HepG2 (cell line): ENCODE results near the gene LRRC4C. TPM values are rescaled to one million over a fixed set of nuclear protein-coding genes. Genes with fewer than 3 reads are reported as not detected.

Experiments
- ATAC-seq: fragments of 200-7000 bp; cut with Tn5 transposase; 3 replicates; pipeline ENCODE4 v1.9.1; 2020; ENCODE audit warnings: mild to moderate bottlenecking, moderate library complexity
- BruUV-seq: library from RNA; stranded (reverse); fragments of 400-500 nt; replicated peaks from 2 replicates; lab custom pipeline; 2021; lab: Mats Ljungman, UMichigan
- CTCF ChIA-PET: fragments of 300-600 bp; formaldehyde crosslinking; extraction: SDS; loops from one replicate; lab custom pipeline; 2021; ENCODE audit warnings: low total read pairs, inconsistent platforms, low intra/inter-chr PET ratio; lab: Yijun Ruan, JAX
- POLR2A ChIA-PET: fragments of 350-600 bp; sonication (Branson Sonifier 250); formaldehyde crosslinking; loops from one replicate; lab custom pipeline; 2020; ENCODE audit warnings: antibody characterized with exemption, inconsistent platforms; lab: Yijun Ruan, JAX
- DNase-seq: peaks from one replicate; pipeline ENCODE4 v3.0.0-alpha.2; 2015; ENCODE audit warnings: low spot score
- FAIRE-seq: peaks from 3 replicates; lab custom pipeline; 2011; peaks lifted over from hg19 to GRCh38; lab: Jason Lieb, UNC
- H2AFZ ChIP-seq: one replicate; pipeline ENCODE4 v1.6.1; 2011; ENCODE audit warnings: low read length, inconsistent platforms
- H3K27ac ChIP-seq: fragments of 300-600 bp; 3 replicates; pipeline ENCODE4 v1.8.0; 2011; ENCODE audit warnings: mixed run types, mild to moderate bottlenecking, mixed read lengths, low read length, inconsistent platforms; ENCODE audit not compliant: insufficient read depth; ENCODE audit errors: extremely low read length
- H3K27me3 ChIP-seq, 2 experiments: fragments of 200-600 bp in 1 of 2; 2 replicates in 1 of 2; 3 replicates in 1 of 2; pipeline versions ENCODE4 v1.6.0 to v1.8.0; 2011; ENCODE audit warnings: low read length in 2 of 2, mild to moderate bottlenecking in 2 of 2, moderate library complexity in 2 of 2, inconsistent platforms in 1 of 2; ENCODE audit not compliant: insufficient read depth in 2 of 2, control insufficient read depth in 1 of 2
- H3K36me3 ChIP-seq, 2 experiments: fragments of 200-600 bp in 1 of 2; replicated peaks in 1 of 2; 2 replicates in 1 of 2; 3 replicates in 1 of 2; pipeline versions ENCODE4 v1.5.1 to v1.8.0; 2011; ENCODE audit warnings: low read length in 2 of 2, inconsistent platforms in 1 of 2; ENCODE audit not compliant: insufficient read depth in 2 of 2, control insufficient read depth in 1 of 2
- H3K4me1 ChIP-seq: 2 replicates; pipeline ENCODE4 v1.5.1; 2012; ENCODE audit warnings: low read length, inconsistent platforms; ENCODE audit not compliant: insufficient read depth
- H3K4me2 ChIP-seq: 2 replicates; pipeline ENCODE4 v1.6.0; 2011; ENCODE audit warnings: low read depth, low read length, inconsistent platforms
- H3K4me3 ChIP-seq, 3 experiments: fragments of 200-600 bp in 1 of 3; sonication (generic), shearing (Covaris generic) in 1 of 3; replicated peaks in 1 of 3; 2 replicates each; pipeline ENCODE4 v1.5.1; 2011 to 2016; ENCODE audit warnings: low read length in 3 of 3, inconsistent platforms in 2 of 3, low read depth in 2 of 3, mild to moderate bottlenecking in 2 of 3, control low read depth in 1 of 3, mixed read lengths in 1 of 3; ENCODE audit not compliant: insufficient read depth in 1 of 3
- H3K79me2 ChIP-seq: one replicate; pipeline ENCODE4 v1.6.1; 2011; ENCODE audit warnings: low read length, inconsistent platforms; ENCODE audit not compliant: insufficient read depth
- H3K9ac ChIP-seq: 2 replicates; pipeline ENCODE4 v1.6.0; 2011; ENCODE audit warnings: mild to moderate bottlenecking, low read depth, low read length, inconsistent platforms; ENCODE audit not compliant: insufficient read depth
- H3K9me3 ChIP-seq: 2 replicates; pipeline ENCODE4 v1.5.1; 2012; ENCODE audit warnings: mild to moderate bottlenecking, low read length
- H4K20me1 ChIP-seq: 2 replicates; pipeline ENCODE4 v1.6.0; 2011; ENCODE audit warnings: inconsistent platforms, mild to moderate bottlenecking, low read length, moderate library complexity; ENCODE audit not compliant: insufficient read depth
- EHMT2 ChIP-seq: fragments of 200-600 bp; sonication (generic); IDR thresholded peaks from 2 replicates; pipeline ENCODE4 v1.7.0; 2017; ENCODE audit warnings: antibody characterized with exemption, low read depth, low read length, borderline replicate concordance
- HCFC1 ChIP-seq: fragments of 150-350 bp; IDR thresholded peaks from 2 replicates; pipeline ENCODE4 v1.6.1; 2014; ENCODE audit warnings: low read depth, low read length
- HNF4A ChIP-seq: sonication (generic); formaldehyde crosslinking; IDR thresholded peaks from 2 replicates; pipeline ENCODE4 v1.4.0; 2020; ENCODE audit warnings: missing genetic modification reagents
- KLF13 ChIP-seq: sonication (generic); formaldehyde crosslinking; IDR thresholded peaks from 2 replicates; pipeline ENCODE4 v1.4.0; 2020; ENCODE audit warnings: mild to moderate bottlenecking, missing genetic modification reagents
- KLF16 ChIP-seq, 2 experiments: sonication (generic) in 1 of 2; formaldehyde crosslinking in 1 of 2; IDR thresholded peaks; 2 replicates each; pipeline versions ENCODE4 v1.6.1 to v1.8.0; 2016 to 2023; ENCODE audit warnings: missing genetic modification reagents in 2 of 2, missing compliant biosample characterization in 1 of 2
- RBAK ChIP-seq: sonication (generic); formaldehyde crosslinking; IDR thresholded peaks from 2 replicates; pipeline ENCODE4 v1.5.1; 2020; ENCODE audit warnings: mild to moderate bottlenecking, missing genetic modification reagents
- SALL1 ChIP-seq: sonication (generic); formaldehyde crosslinking; IDR thresholded peaks from 2 replicates; pipeline ENCODE4 v1.8.0; 2022; ENCODE audit warnings: mild to moderate bottlenecking, missing genetic modification reagents
- USF2 ChIP-seq, 2 experiments: sonication (generic) in 1 of 2; formaldehyde crosslinking in 1 of 2; IDR thresholded peaks; 2 replicates each; pipeline versions ENCODE4 v1.5.1 to v1.6.1; 2011 to 2020; ENCODE audit warnings: borderline replicate concordance in 1 of 2, low read depth in 1 of 2, low read length in 1 of 2, mild to moderate bottlenecking in 1 of 2, missing genetic modification reagents in 1 of 2, moderate library complexity in 1 of 2
- ZNF12 ChIP-seq: sonication (generic); formaldehyde crosslinking; IDR thresholded peaks from 2 replicates; pipeline ENCODE4 v1.5.0; 2020; ENCODE audit warnings: missing genetic modification reagents
- ZNF292 ChIP-seq: sonication (generic); formaldehyde crosslinking; IDR thresholded peaks from 2 replicates; pipeline ENCODE4 v1.8.1; 2022; ENCODE audit warnings: mild to moderate bottlenecking, low read depth, missing genetic modification reagents, borderline replicate concordance
- ZNF607 ChIP-seq: sonication (generic); formaldehyde crosslinking; IDR thresholded peaks from 2 replicates; pipeline ENCODE4 v1.5.1; 2020; ENCODE audit warnings: missing genetic modification reagents, mild to moderate bottlenecking, borderline replicate concordance
- WGBS: methylation state at CpG from one replicate; pipeline ENCODE4 v1.1.6; 2017; ENCODE audit warnings: low lambda C conversion rate; 5-methylcytosine and 5-hydroxymethylcytosine counted together
- in situ Hi-C: cut with HindIII; loops from 2 replicates; pipeline ENCODE4 v1.10.0; 2017; ENCODE audit warnings: low pct_unique_long_range_greater_than_20kb; ENCODE audit not compliant: extremely low pct_ligation_motif_present
- intact Hi-C: fragments of 100-400 bp; cut with micrococcal nuclease; formaldehyde crosslinking; loops from one replicate; pipeline ENCODE4 v1.10.0; 2022; ENCODE audit not compliant: unreplicated experiment
- polyA plus RNA-seq, 8 experiments: library from polyadenylated mRNA; depleted of rRNA in 3 of 8; stranded (reverse) in 7 of 8; unstranded in 1 of 8; fragments of >200 nt; fragmentation: Illumina TruSeq in 4 of 8; extraction: Trizol in 4 of 8; gene quantifications; 2 replicates each; pipeline versions ENCODE4 v1.2.1 to v1.2.3, GENCODE V29; 2011 to 2016; ENCODE audit warnings: low read depth in 4 of 8, missing spikeins in 1 of 8, mixed read lengths in 1 of 8; ENCODE audit not compliant: insufficient read depth in 1 of 8
- total RNA-seq, 5 experiments: library from RNA; depleted of rRNA; stranded (reverse); fragments of >200 nt; fragmentation: Illumina TruSeq; extraction: Trizol; gene quantifications; 2 replicates each; pipeline ENCODE4 v1.2.3, GENCODE V29; 2016; ENCODE audit warnings: low read depth in 1 of 5
- TF ChIP-seq, protein P1 (sequence below): sonication (generic); formaldehyde crosslinking; IDR thresholded peaks from 2 replicates; pipeline ENCODE4 v1.4.0; 2020; ENCODE audit warnings: mild to moderate bottlenecking, missing genetic modification reagents
- TF ChIP-seq, protein P2 (sequence below): sonication (generic); formaldehyde crosslinking; IDR thresholded peaks from 2 replicates; pipeline ENCODE4 v1.4.0; 2020; ENCODE audit warnings: missing genetic modification reagents, borderline replicate concordance
- TF ChIP-seq, protein P3 (sequence below): sonication (generic); IDR thresholded peaks from 2 replicates; pipeline ENCODE4 v1.6.1; 2016; ENCODE audit warnings: low read depth, borderline replicate concordance

Gene LRRC4C
- total and polyA plus RNA-seq, 2 of the 13 experiments (the other 11 are each of a cell fraction or from before 2014, with no cell fraction given) = not detected

GRCh38 chr11:40701027-40701426, 758.4 kb downstream of the LRRC4C start:
- in situ Hi-C loops (no loop called here), intact Hi-C loops (loop anchor here (10.0 kb wide), 1 partner anchor 1294 kb away; no protein-coding TSS in a partner anchor)
- Histone ChIP-seq H3K4me1 (no peaks in the 10 kb centered on the region), H4K20me1 (no peaks in the 10 kb centered on the region), H3K79me2 (no peaks in the 10 kb centered on the region), H3K36me3 (no peaks in the 10 kb centered on the region), H3K9me3 (no peaks in the 10 kb centered on the region), H3K27ac (no peak overlapping the region), H3K4me3 (no peak overlapping the region), H3K9ac (no peak overlapping the region), H2AFZ (no peak overlapping the region), H3K27me3 (no peaks in the 10 kb centered on the region), H3K4me2 (no peak overlapping the region)
- 37% methylated on average over 2 of the region's 2 CpGs for WGBS
- DNase-seq = no peak
- CTCF ChIA-PET = no interaction called here
- TF ChIP-seq EHMT2 (no peak), RBAK (CRISPR knock-in tag) (no peak), ZNF12 (CRISPR knock-in tag) (no peak), KLF13 (CRISPR knock-in tag) (no peak), HCFC1 (no peak), SALL1 (CRISPR knock-in tag) (no peak), ZNF292 (no peak), USF2 (IDR thresholded peaks at IDR 0.05; ENCODE audit: low read depth, low read length) (no peak), USF2 (CRISPR knock-in tag; IDR thresholded peaks at IDR 0.05; ENCODE audit: borderline replicate concordance) (no peak), KLF16 (CRISPR knock-in tag; IDR thresholded peaks at IDR 0.05) (no peak), HNF4A (CRISPR knock-in tag) (no peak), ZNF607 (no peak)
- TF ChIP-seq, protein P1, sequence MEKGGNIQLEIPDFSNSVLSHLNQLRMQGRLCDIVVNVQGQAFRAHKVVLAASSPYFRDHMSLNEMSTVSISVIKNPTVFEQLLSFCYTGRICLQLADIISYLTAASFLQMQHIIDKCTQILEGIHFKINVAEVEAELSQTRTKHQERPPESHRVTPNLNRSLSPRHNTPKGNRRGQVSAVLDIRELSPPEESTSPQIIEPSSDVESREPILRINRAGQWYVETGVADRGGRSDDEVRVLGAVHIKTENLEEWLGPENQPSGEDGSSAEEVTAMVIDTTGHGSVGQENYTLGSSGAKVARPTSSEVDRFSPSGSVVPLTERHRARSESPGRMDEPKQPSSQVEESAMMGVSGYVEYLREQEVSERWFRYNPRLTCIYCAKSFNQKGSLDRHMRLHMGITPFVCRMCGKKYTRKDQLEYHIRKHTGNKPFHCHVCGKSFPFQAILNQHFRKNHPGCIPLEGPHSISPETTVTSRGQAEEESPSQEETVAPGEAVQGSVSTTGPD (CRISPR knock-in tag) = no peak
- TF ChIP-seq, protein P2, sequence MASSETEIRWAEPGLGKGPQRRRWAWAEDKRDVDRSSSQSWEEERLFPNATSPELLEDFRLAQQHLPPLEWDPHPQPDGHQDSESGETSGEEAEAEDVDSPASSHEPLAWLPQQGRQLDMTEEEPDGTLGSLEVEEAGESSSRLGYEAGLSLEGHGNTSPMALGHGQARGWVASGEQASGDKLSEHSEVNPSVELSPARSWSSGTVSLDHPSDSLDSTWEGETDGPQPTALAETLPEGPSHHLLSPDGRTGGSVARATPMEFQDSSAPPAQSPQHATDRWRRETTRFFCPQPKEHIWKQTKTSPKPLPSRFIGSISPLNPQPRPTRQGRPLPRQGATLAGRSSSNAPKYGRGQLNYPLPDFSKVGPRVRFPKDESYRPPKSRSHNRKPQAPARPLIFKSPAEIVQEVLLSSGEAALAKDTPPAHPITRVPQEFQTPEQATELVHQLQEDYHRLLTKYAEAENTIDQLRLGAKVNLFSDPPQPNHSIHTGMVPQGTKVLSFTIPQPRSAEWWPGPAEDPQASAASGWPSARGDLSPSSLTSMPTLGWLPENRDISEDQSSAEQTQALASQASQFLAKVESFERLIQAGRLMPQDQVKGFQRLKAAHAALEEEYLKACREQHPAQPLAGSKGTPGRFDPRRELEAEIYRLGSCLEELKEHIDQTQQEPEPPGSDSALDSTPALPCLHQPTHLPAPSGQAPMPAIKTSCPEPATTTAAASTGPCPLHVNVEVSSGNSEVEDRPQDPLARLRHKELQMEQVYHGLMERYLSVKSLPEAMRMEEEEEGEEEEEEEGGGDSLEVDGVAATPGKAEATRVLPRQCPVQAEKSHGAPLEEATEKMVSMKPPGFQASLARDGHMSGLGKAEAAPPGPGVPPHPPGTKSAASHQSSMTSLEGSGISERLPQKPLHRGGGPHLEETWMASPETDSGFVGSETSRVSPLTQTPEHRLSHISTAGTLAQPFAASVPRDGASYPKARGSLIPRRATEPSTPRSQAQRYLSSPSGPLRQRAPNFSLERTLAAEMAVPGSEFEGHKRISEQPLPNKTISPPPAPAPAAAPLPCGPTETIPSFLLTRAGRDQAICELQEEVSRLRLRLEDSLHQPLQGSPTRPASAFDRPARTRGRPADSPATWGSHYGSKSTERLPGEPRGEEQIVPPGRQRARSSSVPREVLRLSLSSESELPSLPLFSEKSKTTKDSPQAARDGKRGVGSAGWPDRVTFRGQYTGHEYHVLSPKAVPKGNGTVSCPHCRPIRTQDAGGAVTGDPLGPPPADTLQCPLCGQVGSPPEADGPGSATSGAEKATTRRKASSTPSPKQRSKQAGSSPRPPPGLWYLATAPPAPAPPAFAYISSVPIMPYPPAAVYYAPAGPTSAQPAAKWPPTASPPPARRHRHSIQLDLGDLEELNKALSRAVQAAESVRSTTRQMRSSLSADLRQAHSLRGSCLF = no peak
- TF ChIP-seq, protein P3, sequence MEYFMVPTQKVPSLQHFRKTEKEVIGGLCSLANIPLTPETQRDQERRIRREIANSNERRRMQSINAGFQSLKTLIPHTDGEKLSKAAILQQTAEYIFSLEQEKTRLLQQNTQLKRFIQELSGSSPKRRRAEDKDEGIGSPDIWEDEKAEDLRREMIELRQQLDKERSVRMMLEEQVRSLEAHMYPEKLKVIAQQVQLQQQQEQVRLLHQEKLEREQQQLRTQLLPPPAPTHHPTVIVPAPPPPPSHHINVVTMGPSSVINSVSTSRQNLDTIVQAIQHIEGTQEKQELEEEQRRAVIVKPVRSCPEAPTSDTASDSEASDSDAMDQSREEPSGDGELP = no peak
- BruUV-seq = no TSS peak
- POLR2A ChIA-PET = no interaction called here
- no peak for ATAC-seq
- no peak for FAIRE-seq
